ENCODE results near the gene LYRM7.

- no peak for TF ChIP-seq CTCF (IDR thresholded peaks at IDR 0.05)
- no peak for TF ChIP-seq POLR2A (IDR thresholded peaks at IDR 0.05)
Observed at GRCh38 chr5:131228646-131229045, 57.9 kb downstream of the LYRM7 start.
